Karpas-422 (cell line): Measurements from ENCODE around the gene CDC42EP3. TPM values are rescaled to one million over a fixed set of nuclear protein-coding genes. Genes with fewer than 3 reads are reported as not detected.

ENCODE experiments used
- DNase-seq: peaks from one replicate; pipeline ENCODE4 v3.0.0-alpha.2; 2015
- H2AFZ ChIP-seq: fragments of 200-600 bp; sonication (generic); 2 replicates; pipeline ENCODE4 v1.6.1; 2014; ENCODE audit warnings: antibody characterized with exemption, low read length, mixed read lengths
- H3K27ac ChIP-seq: fragments of 200-600 bp; sonication (generic); 2 replicates; pipeline ENCODE4 v1.5.1; 2014; ENCODE audit warnings: mild to moderate bottlenecking, low read length, moderate library complexity
- H3K27me3 ChIP-seq: fragments of 200-600 bp; sonication (generic); 2 replicates; pipeline ENCODE4 v1.6.1; 2014; ENCODE audit warnings: low read length, mixed read lengths
- H3K36me3 ChIP-seq: fragments of 200-600 bp; sonication (generic); 2 replicates; pipeline ENCODE4 v1.6.1; 2014; ENCODE audit warnings: low read length, mixed read lengths; ENCODE audit not compliant: insufficient read depth
- H3K4me1 ChIP-seq: fragments of 200-600 bp; sonication (generic); 2 replicates; pipeline ENCODE4 v1.6.1; 2014; ENCODE audit warnings: mild to moderate bottlenecking, low read length, mixed read lengths
- H3K4me2 ChIP-seq: fragments of 200-600 bp; sonication (generic); 2 replicates; pipeline ENCODE4 v1.6.1; 2014; ENCODE audit warnings: low read length, low read depth, mild to moderate bottlenecking; ENCODE audit not compliant: poor library complexity, severe bottlenecking
- H3K4me3 ChIP-seq: fragments of 200-600 bp; sonication (generic); 2 replicates; pipeline ENCODE4 v1.5.1; 2014; ENCODE audit warnings: mild to moderate bottlenecking, antibody characterized with exemption, low read length, mixed read lengths
- H3K79me2 ChIP-seq: fragments of 200-600 bp; sonication (generic); 2 replicates; pipeline ENCODE4 v1.6.1; 2014; ENCODE audit warnings: mild to moderate bottlenecking, low read length, mixed read lengths
- H3K9ac ChIP-seq: fragments of 200-600 bp; sonication (generic); 2 replicates; pipeline ENCODE4 v1.6.0; 2014; ENCODE audit warnings: low read length
- H3K9me2 ChIP-seq: fragments of 200-600 bp; sonication (generic), shearing (Covaris generic); replicated peaks from 2 replicates; pipeline ENCODE4 v1.6.0; 2014; ENCODE audit warnings: mild to moderate bottlenecking, low read length, moderate library complexity; ENCODE audit not compliant: insufficient read depth
- H3K9me3 ChIP-seq: fragments of 300-700, 200-600 bp; sonication (generic); 2 replicates; pipeline ENCODE4 v1.6.1; 2014; ENCODE audit warnings: low read length, mixed read lengths
- H4K20me1 ChIP-seq: fragments of 200-600 bp; sonication (generic); 2 replicates; pipeline ENCODE4 v1.6.1; 2014; ENCODE audit warnings: mild to moderate bottlenecking, antibody characterized with exemption, low read length, low read depth; ENCODE audit not compliant: insufficient read depth
- total RNA-seq: library from RNA; depleted of rRNA; stranded (reverse); fragments of >200 nt; shearing (Covaris generic); gene quantifications from 2 replicates; pipeline ENCODE4 v1.2.3, GENCODE V29; 2014; ENCODE audit warnings: low replicate concordance

The CDC42EP3 gene
- total RNA-seq, 1 experiment from 2014 or later: 12.5 TPM

GRCh38 chr2:37642907-37643729 is 28.3 kb downstream of the CDC42EP3 start:
- Histone ChIP-seq H3K36me3 (0 out of 2 replicates have a peak, but pooled peaks cover 5% of the 10 kb centered on the region), H3K4me1 (no peaks in the 10 kb centered on the region), H3K9ac (no peak overlapping the region), H3K4me3 (no peak overlapping the region), H4K20me1 (no peaks in the 10 kb centered on the region), H3K79me2 (no peaks in the 10 kb centered on the region), H3K4me2 (no peak overlapping the region), H3K9me2 (no peaks in the 10 kb centered on the region), H3K27ac (no peak overlapping the region), H3K9me3 (no peaks in the 10 kb centered on the region), H2AFZ (no peak overlapping the region), H3K27me3 (no peaks in the 10 kb centered on the region)
- no peak for DNase-seq

- H3K79me2 ChIP-seq: no peaks in the 10 kb centered on the region
- no peaks in the 10 kb centered on the region for H3K27me3 ChIP-seq
- H3K9me3 ChIP-seq: no peaks in the 10 kb centered on the region
- no peak for DNase-seq
- no peaks in the 10 kb centered on the region for H3K4me1 ChIP-seq
- H2AFZ ChIP-seq: no peak overlapping the region
- no peak overlapping the region for H3K4me2 ChIP-seq
- no peak overlapping the region for H3K27ac ChIP-seq
- H3K4me3 ChIP-seq: no peak overlapping the region
- no peaks in the 10 kb centered on the region for H3K9me2 ChIP-seq
- no peaks in the 10 kb centered on the region for H4K20me1 ChIP-seq
- H3K36me3 ChIP-seq: 0 out of 2 replicates have a peak, but pooled peaks cover 5% of the 10 kb centered on the region
- no peak overlapping the region for H3K9ac ChIP-seq
Observed at GRCh38 chr2:37641582-37642171, 29.8 kb downstream of the CDC42EP3 start.

GRCh38 chr2:37639631-37640030 is 31.8 kb downstream of the CDC42EP3 start:
- H3K4me2 ChIP-seq: no peak overlapping the region
- no peak for DNase-seq
- H3K27ac ChIP-seq: no peak overlapping the region
- 0 out of 2 replicates have a peak, but pooled peaks cover 5% of the 10 kb centered on the region for H3K36me3 ChIP-seq
- H3K9me2 ChIP-seq: no peaks in the 10 kb centered on the region
- H3K9me3 ChIP-seq: no peaks in the 10 kb centered on the region
- H3K27me3 ChIP-seq: no peaks in the 10 kb centered on the region
- no peak overlapping the region for H2AFZ ChIP-seq
- no peaks in the 10 kb centered on the region for H4K20me1 ChIP-seq
- H3K4me1 ChIP-seq: no peaks in the 10 kb centered on the region
- no peak overlapping the region for H3K4me3 ChIP-seq
- H3K79me2 ChIP-seq: no peaks in the 10 kb centered on the region
- no peak overlapping the region for H3K9ac ChIP-seq

GRCh38 chr2:37638973-37639372 is 32.5 kb downstream of the CDC42EP3 start:
- no peaks in the 10 kb centered on the region for H3K4me1 ChIP-seq

GRCh38 chr2:37637985-37638384 is 33.5 kb downstream of the CDC42EP3 start:
- Histone ChIP-seq H2AFZ (no peak overlapping the region), H3K9me3 (no peaks in the 10 kb centered on the region), H3K27ac (no peak overlapping the region), H4K20me1 (no peaks in the 10 kb centered on the region), H3K4me3 (no peak overlapping the region), H3K9ac (no peak overlapping the region), H3K36me3 (no peaks in the 10 kb centered on the region), H3K4me1 (no peaks in the 10 kb centered on the region), H3K27me3 (no peaks in the 10 kb centered on the region), H3K9me2 (no peaks in the 10 kb centered on the region), H3K4me2 (no peak overlapping the region), H3K79me2 (no peaks in the 10 kb centered on the region)
- DNase-seq: no peak

More at GRCh38 chr2:37638973-37639372, 32.5 kb downstream of the CDC42EP3 start:
- no peak for DNase-seq
- Histone ChIP-seq H3K27me3 (no peaks in the 10 kb centered on the region), H3K9me3 (no peaks in the 10 kb centered on the region), H3K9me2 (no peaks in the 10 kb centered on the region), H2AFZ (no peak overlapping the region), H3K79me2 (no peaks in the 10 kb centered on the region), H3K4me2 (no peak overlapping the region), H3K9ac (no peak overlapping the region), H4K20me1 (no peaks in the 10 kb centered on the region), H3K36me3 (0 out of 2 replicates have a peak, but pooled peaks cover 5% of the 10 kb centered on the region), H3K27ac (no peak overlapping the region), H3K4me3 (no peak overlapping the region)

- no peaks in the 10 kb centered on the region for H3K27me3 ChIP-seq
- H3K27ac ChIP-seq: no peak overlapping the region
- H3K9me3 ChIP-seq: no peaks in the 10 kb centered on the region
- H3K4me1 ChIP-seq: no peaks in the 10 kb centered on the region
- H3K79me2 ChIP-seq: no peaks in the 10 kb centered on the region
- no peaks in the 10 kb centered on the region for H3K36me3 ChIP-seq
- no peak overlapping the region for H3K4me2 ChIP-seq
- no peak overlapping the region for H2AFZ ChIP-seq
- DNase-seq: no peak
- H3K9ac ChIP-seq: no peak overlapping the region
- no peaks in the 10 kb centered on the region for H4K20me1 ChIP-seq
- no peak overlapping the region for H3K4me3 ChIP-seq
- H3K9me2 ChIP-seq: no peaks in the 10 kb centered on the region
Observed at GRCh38 chr2:37637190-37637860, 34.1 kb downstream of the CDC42EP3 start.

GRCh38 chr2:37636381-37637066 is 34.9 kb downstream of the CDC42EP3 start:
- H2AFZ ChIP-seq: no peak overlapping the region
- no peak overlapping the region for H3K9ac ChIP-seq
- H3K9me3 ChIP-seq: no peaks in the 10 kb centered on the region
- DNase-seq: no peak
- H3K4me3 ChIP-seq: no peak overlapping the region
- no peak overlapping the region for H3K4me2 ChIP-seq
- no peaks in the 10 kb centered on the region for H4K20me1 ChIP-seq
- H3K4me1 ChIP-seq: no peaks in the 10 kb centered on the region
- no peak overlapping the region for H3K27ac ChIP-seq
- H3K79me2 ChIP-seq: no peaks in the 10 kb centered on the region
- H3K36me3 ChIP-seq: no peaks in the 10 kb centered on the region
- H3K27me3 ChIP-seq: no peaks in the 10 kb centered on the region
- no peaks in the 10 kb centered on the region for H3K9me2 ChIP-seq
